Measurements from ENCODE around the gene ZBTB47.
A peak's percentile ranks its signal among the peaks of the same experiment; 100 is the strongest.

The ZBTB47 gene

DNA sequence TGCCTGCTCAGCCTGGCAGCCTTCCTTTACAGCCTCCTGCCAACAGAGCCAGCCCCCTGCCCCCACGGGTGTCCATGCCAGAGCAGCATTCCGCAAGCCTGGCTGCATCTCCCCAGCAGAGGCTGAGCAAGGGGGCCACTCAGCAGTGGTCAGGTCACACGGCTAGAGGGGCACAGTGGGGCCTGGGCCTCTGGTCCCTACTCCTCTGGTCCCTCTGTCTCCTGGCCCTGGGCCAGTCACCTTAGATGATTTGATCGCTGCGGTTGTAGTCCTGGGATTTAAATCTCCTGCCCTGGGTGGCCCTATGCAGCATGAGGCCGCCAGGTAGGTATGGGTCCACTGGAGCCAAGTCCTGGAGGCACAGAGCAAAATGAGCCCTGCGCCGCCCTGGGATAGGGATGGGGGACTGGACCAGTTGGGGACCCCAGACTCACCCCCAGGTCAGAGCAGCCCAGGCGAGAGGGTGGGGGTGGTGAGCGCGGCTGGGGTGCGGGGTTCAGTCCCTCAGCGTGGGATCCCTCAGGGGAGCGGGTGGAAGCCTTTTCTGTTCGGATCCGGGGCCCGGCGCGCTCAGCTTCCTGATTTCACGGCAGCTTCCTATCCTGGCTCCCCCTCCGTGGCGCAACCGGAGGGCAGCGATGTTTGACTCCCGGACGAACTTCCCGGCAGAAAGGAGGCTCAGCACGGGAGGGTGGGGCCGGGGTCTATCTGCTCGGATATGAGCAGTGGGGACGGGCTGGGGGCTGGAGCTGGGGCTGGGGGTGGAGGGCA, at the start of gene ZBTB47:
ZBTB47 (plus strand) TSS at position 138 of the 771 bp plus-strand sequence. CDS start 4,659 bp downstream, outside the sequence.
- DNase-seq (ENCODE audit: low read depth in 2 of 2): no peak

DNA sequence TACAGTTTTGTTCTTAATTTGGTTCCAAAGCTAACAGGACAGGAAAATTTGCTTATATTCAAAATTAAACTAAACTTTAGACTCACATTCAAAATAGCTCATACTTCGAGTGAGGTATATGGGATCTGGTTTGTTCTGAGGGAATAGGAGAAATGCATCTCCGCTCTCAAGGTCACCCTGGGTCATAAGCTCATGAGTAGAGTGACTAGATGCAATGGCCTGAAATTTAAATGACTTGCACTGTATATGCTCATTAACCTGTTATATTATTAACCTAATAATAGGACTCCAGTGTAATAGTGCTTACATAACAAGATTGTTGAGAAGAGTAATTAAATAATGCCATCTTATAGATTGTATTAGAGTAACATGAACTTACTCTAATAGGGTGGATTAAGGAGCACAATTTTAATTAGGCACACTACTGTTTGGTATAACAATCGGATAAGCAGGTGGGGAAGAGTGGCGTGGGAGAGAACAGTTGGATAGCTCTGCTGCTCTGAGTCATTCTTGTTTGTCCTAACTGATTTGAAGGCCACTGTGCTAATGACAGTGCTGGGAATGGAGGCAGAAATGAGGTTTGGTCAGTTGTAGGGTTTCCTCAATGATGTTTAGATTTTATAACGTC, 47.8 kb upstream of the ZBTB47 start:
- DNase-seq (ENCODE audit: low read depth in 2 of 2): no peak

DNA sequence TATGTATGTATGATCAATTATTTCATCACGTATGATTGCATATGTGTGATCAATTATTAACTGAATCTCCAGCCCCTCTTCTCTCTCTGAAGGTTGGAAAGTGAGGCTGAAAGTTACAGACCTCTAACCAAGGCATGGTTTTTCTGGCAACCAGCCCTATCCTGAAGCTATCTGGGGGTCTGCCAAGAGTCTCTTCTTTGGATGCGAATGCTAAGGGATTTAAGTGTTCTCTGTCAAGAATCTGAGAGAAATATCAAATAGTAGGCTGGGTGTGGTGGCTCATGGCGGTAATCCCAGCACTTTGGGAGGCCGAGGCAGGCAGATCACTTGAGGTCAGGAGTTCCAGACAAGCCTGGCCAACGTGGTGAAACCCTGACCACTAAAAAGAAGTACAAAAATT, 44.9 kb upstream of the ZBTB47 start:
- no peak for DNase-seq (ENCODE audit: low read depth in 2 of 2)

GRCh38 chr3:42610976-42611375, 42.5 kb upstream of the ZBTB47 start:
- no peak for DNase-seq (ENCODE audit: low read depth in 2 of 2)

GRCh38 chr3:42612217-42612616, 41.3 kb upstream of the ZBTB47 start:
- no peak for DNase-seq (ENCODE audit: low read depth in 2 of 2)

GRCh38 chr3:42612928-42613327, 40.6 kb upstream of the ZBTB47 start:
- DNase-seq (ENCODE audit: low read depth in 2 of 2): no peak

DNA sequence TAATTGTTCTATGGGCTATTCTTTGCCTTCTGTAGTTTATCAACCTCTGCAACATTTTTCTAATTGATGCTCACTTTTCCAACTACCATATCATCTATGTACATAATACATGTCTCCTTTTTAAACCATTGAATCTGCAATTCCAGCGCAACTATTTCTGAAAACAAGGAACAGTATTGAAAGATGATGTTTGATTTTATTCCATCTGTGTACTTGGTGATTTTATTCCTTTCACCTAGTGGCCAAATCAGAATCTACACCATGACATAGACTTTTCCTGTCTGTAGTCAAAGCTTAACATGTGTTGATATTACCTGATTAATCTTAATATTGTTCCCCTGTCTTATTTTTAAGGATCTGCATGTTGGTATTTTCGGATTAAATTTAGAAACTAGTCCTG, 40.0 kb upstream of the ZBTB47 start:
- no peak for DNase-seq (ENCODE audit: low read depth in 2 of 2)

DNA sequence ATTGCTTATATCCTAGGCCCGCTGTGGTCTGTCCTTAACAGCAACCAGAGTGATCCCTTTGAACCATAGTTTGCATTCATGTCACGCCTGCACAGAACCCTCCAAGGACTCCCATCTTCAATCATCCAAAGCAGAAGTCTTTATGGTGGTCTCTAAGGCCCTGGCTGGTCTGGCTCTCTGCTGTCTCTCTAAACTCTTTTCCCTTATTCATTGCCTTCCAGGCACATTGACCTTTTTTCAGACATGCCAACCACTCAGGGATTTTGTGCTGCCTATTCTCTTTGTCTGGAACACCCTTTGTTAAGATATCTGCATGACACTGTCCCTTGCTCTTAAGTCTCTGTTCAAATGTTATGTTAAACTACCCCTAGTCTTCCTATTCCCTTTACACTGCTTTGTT, 21.9 kb upstream of the ZBTB47 start:
- no peak for DNase-seq (ENCODE audit: low read depth in 2 of 2)

DNA sequence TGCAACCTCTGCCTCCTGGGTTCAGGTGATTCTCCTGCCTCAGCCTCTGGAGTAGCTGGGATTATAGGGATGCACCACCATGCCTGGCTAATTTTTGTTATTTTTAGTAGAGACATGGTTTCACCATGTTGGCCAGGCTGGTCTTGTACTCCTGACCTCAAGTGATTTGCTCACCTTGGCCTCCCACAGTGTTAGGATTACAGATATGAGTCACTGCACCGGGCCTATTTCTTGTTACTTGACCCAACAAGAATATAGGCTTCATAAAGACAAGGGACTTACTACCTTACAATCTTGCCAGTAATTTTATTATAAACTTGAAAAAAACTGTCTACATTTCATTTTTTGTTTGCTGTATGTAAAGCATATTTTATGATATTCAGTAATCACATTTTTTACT, 21.4 kb upstream of the ZBTB47 start:
- no peak for DNase-seq (ENCODE audit: low read depth in 2 of 2)

- no peak for DNase-seq (ENCODE audit: low read depth in 2 of 2)
These were observed 20.0 kb upstream of the ZBTB47 start for GRCh38 chr3:42633544-42633943.

- no peak for DNase-seq (ENCODE audit: low read depth in 2 of 2)
These were observed 18.4 kb upstream of the ZBTB47 start for GRCh38 chr3:42635111-42635510.

- DNase-seq (ENCODE audit: low read depth in 2 of 2): no peak
These were observed 16.5 kb upstream of the ZBTB47 start for GRCh38 chr3:42637001-42637400.

DNA sequence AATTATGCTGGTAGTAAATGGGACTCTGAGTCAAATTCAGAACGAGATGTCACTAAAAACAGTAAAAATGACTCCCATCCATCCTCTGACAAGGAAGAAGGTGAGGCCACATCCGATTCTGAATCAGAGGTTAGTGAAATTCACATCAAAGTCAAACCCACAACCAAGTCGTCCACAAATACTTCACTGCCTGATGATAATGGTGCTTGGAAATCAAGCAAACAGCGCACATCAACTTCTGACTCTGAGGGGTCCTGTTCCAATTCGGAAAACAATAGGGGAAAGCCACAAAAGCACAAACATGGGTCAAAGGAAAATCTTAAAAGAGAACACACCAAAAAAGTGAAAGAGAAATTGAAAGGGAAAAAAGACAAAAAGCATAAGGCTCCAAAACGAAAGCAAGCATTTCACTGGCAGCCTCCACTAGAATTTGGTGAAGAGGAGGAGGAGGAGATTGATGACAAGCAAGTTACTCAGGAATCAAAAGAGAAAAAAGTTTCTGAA, 15.1 kb upstream of the ZBTB47 start:
- peak; percentile 35 to 39 for DNase-seq (ENCODE audit: low read depth in 2 of 2)

- no peak for DNase-seq (ENCODE audit: low read depth in 2 of 2)
These were observed 14.3 kb upstream of the ZBTB47 start for GRCh38 chr3:42639192-42639591.

- DNase-seq (ENCODE audit: low read depth in 2 of 2): no peak
These were observed 13.4 kb upstream of the ZBTB47 start for GRCh38 chr3:42640129-42640528.

DNA sequence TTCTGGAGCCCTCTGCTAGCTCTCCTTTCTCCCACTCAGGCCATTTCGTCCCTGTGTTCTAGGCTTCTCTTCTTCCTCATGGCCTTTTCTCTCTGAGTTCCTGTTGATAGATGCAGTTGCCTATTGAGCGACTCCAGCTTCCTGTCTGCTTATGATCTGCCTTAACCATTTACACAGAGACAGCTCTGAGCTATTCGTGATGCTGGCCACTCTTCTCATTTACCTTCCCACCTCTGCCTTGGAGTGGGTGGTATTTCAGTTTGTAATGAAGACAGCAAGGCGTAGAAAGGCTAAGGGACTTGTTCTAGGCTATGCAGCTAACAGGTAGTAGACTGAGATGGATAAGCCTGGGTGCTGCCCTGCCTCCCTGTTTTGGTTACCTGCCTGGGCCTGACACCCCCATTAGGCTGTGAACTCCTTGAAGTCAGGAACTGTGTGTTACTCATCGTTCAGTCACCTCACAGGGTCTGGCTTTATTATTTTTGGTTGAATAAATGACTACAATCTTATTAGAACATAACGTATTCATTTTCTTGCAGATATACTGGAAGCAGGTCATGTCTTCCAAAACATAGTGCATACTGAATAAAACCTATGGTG, 12.6 kb upstream of the ZBTB47 start:
- no peak for DNase-seq (ENCODE audit: low read depth in 2 of 2)

- no peak for DNase-seq (ENCODE audit: low read depth in 2 of 2)
These were observed 5.6 kb upstream of the ZBTB47 start for GRCh38 chr3:42647821-42648459.

DNA sequence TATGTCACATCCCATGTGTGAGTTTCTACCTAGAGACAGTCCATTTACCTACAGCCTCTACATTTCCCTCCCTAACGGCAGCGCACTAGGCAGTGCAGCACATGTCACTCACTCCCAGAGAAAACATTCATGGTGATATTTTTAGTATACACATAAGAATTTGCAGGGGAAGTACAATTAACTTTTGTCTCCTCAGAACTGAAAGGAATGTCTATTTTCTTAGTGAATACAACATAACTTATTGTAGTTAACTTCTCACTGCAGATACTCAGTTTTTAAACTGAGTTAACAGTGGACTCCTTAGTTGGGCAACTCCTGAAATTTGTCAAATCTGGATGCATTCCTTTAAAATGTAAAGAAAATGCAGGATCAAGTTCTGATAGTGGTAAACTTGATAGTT, 4.5 kb upstream of the ZBTB47 start:
- no peak for DNase-seq (ENCODE audit: low read depth in 2 of 2)

- DNase-seq (ENCODE audit: low read depth in 2 of 2): no peak
These were observed 3.7 kb upstream of the ZBTB47 start for GRCh38 chr3:42649783-42650182.

DNA sequence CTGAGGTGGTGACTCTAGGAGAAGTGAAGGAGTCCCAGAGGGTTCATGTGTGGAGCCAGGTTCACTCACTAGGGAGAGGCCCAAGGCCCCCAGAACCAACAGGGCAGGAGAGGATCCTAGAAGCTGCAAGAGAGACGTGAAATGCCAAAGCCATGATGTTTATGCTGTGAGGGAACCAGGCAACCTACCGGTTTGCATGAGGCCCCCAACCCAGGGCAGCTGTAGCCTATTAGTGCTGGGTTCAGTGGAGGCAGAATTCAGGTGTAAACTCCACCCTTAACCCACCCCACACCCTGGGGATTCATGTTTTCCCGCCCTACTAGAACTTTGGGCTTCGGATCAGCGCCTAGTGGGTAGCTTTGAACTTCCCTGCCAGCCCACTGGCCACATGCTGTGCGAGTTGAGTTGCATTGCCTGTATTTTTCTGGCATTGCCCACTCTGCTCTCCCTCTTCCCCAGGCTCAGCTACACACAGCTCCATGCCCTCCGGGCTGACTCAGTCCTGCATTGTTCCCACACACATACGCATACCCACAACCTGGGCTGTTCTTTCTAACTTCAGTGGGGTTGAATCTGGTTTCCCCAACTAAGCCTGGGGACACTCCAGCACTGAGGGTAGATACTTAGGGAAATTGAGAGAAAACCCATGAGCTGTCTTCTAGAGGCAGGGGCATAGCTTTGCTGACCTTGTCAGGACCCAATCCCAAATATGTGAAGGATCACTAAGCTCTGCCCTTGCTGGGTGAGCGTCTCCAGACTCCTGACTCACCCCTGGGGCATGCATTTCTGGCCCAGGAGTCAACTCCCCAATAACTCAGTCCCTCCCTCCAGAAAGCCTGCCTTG, 2.0 kb upstream of the ZBTB47 start:
- DNase-seq (ENCODE audit: low read depth in 2 of 2): no peak

GRCh38 chr3:42652251-42652610, 1.3 kb upstream of the ZBTB47 start:
- DNase-seq (ENCODE audit: low read depth in 2 of 2): no peak
